ENCODE measurements around the gene XKRX. TPM values are rescaled to one million over a fixed set of nuclear protein-coding genes. Genes with fewer than 3 reads are reported as not detected.

Gene XKRX
- polyA plus RNA-seq, 3 donors from 2014 or later, result not detected

GRCh38 chrX:100931218-100931924, 2.7 kb upstream of the XKRX start:
- Mint-ChIP-seq H3K36me3 (peaks cover 0 to 9% (median 0%) of the 10 kb centered on the region in 3 donors), H3K4me3 (no peak overlapping the region), H3K27ac (no peak overlapping the region), H3K9me3 (peaks cover 0 to 3% (median 0%) of the 10 kb centered on the region in 6 donors), H3K4me1 (peaks cover 9 to 11% of the 10 kb centered on the region in 2 donors), H3K27me3 (ENCODE audit: low read depth in 3 of 3) (peaks cover 6 to 22% (median 8%) of the 10 kb centered on the region in 3 donors)
- no peak for DNase-seq

GRCh38 chrX:100926453-100926852, 2.3 kb downstream of the XKRX start:
- no peak for DNase-seq
- peaks cover 0 to 17% (median 7%) of the 10 kb centered on the region in 3 donors for H3K27me3 Mint-ChIP-seq (ENCODE audit: low read depth in 3 of 3)
- H3K27ac Mint-ChIP-seq, result no peak overlapping the region
- H3K4me3 Mint-ChIP-seq, result no peak overlapping the region
- peaks cover 9 to 11% of the 10 kb centered on the region in 2 donors for H3K4me1 Mint-ChIP-seq
- peaks cover 0 to 3% (median 0%) of the 10 kb centered on the region in 6 donors for H3K9me3 Mint-ChIP-seq
- peaks cover 0 to 3% (median 0%) of the 10 kb centered on the region in 3 donors for H3K36me3 Mint-ChIP-seq

- DNase-seq, result no peak
- no peak overlapping the region for H3K27ac Mint-ChIP-seq
- H3K4me3 Mint-ChIP-seq, result no peak overlapping the region
- peaks cover 0 to 3% (median 0%) of the 10 kb centered on the region in 6 donors for H3K9me3 Mint-ChIP-seq
- no peaks in the 10 kb centered on the region for H3K36me3 Mint-ChIP-seq
- H3K27me3 Mint-ChIP-seq (ENCODE audit: low read depth in 3 of 3), result peaks cover 0 to 5% (median 1%) of the 10 kb centered on the region in 3 donors
- peaks cover 4 to 6% of the 10 kb centered on the region in 2 donors for H3K4me1 Mint-ChIP-seq
These were observed 4.3 kb downstream of the XKRX start for GRCh38 chrX:100924375-100924774.

GRCh38 chrX:100915562-100915961, 13.2 kb downstream of the XKRX start:
- Mint-ChIP-seq H3K27me3 (ENCODE audit: low read depth in 3 of 3) (peaks cover 1 to 9% (median 2%) of the 10 kb centered on the region in 3 donors), H3K9me3 (no peaks in the 10 kb centered on the region), H3K4me3 (no peak overlapping the region), H3K36me3 (no peaks in the 10 kb centered on the region), H3K27ac (no peak overlapping the region), H3K4me1 (no peaks in the 10 kb centered on the region)
- no peak for DNase-seq

- no peak overlapping the region for H3K27ac Mint-ChIP-seq
- H3K27me3 Mint-ChIP-seq (ENCODE audit: low read depth in 3 of 3), result peaks cover 1 to 9% (median 2%) of the 10 kb centered on the region in 3 donors
- no peaks in the 10 kb centered on the region for H3K9me3 Mint-ChIP-seq
- no peak overlapping the region for H3K4me3 Mint-ChIP-seq
- no peaks in the 10 kb centered on the region for H3K36me3 Mint-ChIP-seq
- no peaks in the 10 kb centered on the region for H3K4me1 Mint-ChIP-seq
- DNase-seq, result no peak
These were observed 15.6 kb downstream of the XKRX start for GRCh38 chrX:100913111-100913510.

- no peaks in the 10 kb centered on the region for H3K36me3 Mint-ChIP-seq
- H3K27ac Mint-ChIP-seq, result no peak overlapping the region
- no peak overlapping the region for H3K4me3 Mint-ChIP-seq
- no peaks in the 10 kb centered on the region for H3K9me3 Mint-ChIP-seq
- H3K4me1 Mint-ChIP-seq, result no peaks in the 10 kb centered on the region
- DNase-seq, result no peak
- peaks cover 1 to 5% (median 2%) of the 10 kb centered on the region in 3 donors for H3K27me3 Mint-ChIP-seq (ENCODE audit: low read depth in 3 of 3)
These were observed 17.0 kb downstream of the XKRX start for GRCh38 chrX:100911731-100912130.

GRCh38 chrX:100905620-100906019, 23.1 kb downstream of the XKRX start:
- H3K36me3 Mint-ChIP-seq, result no peaks in the 10 kb centered on the region
- no peaks in the 10 kb centered on the region for H3K9me3 Mint-ChIP-seq
- DNase-seq, result no peak
- H3K27ac Mint-ChIP-seq, result no peak overlapping the region
- no peaks in the 10 kb centered on the region for H3K4me1 Mint-ChIP-seq
- no peak overlapping the region for H3K4me3 Mint-ChIP-seq
- peaks cover 0 to 2% (median 2%) of the 10 kb centered on the region in 3 donors for H3K27me3 Mint-ChIP-seq (ENCODE audit: low read depth in 3 of 3)

- H3K4me3 Mint-ChIP-seq, result no peak overlapping the region
These were observed 24.3 kb downstream of the XKRX start for GRCh38 chrX:100904433-100904832.

GRCh38 chrX:100895365-100896075, 33.2 kb downstream of the XKRX start:
- H3K9me3 Mint-ChIP-seq, result no peaks in the 10 kb centered on the region
- no peak overlapping the region for H3K4me3 Mint-ChIP-seq
- H3K27ac Mint-ChIP-seq, result no peak overlapping the region
- H3K4me1 Mint-ChIP-seq, result no peaks in the 10 kb centered on the region
- no peaks in the 10 kb centered on the region for H3K36me3 Mint-ChIP-seq
- H3K27me3 Mint-ChIP-seq (ENCODE audit: low read depth in 3 of 3), result peaks cover 0 to 5% (median 5%) of the 10 kb centered on the region in 3 donors
- DNase-seq, result no peak

More at GRCh38 chrX:100904433-100904832, 24.3 kb downstream of the XKRX start:
- Mint-ChIP-seq H3K9me3 (no peaks in the 10 kb centered on the region), H3K4me1 (no peaks in the 10 kb centered on the region), H3K27me3 (ENCODE audit: low read depth in 3 of 3) (peaks cover 0 to 2% (median 2%) of the 10 kb centered on the region in 3 donors), H3K36me3 (no peaks in the 10 kb centered on the region), H3K27ac (no peak overlapping the region)
- DNase-seq, result no peak

GRCh38 chrX:100883654-100884053, 45.1 kb downstream of the XKRX start:
- no peaks in the 10 kb centered on the region for H3K9me3 Mint-ChIP-seq
- no peak for DNase-seq

GRCh38 chrX:100880368-100880767, 48.3 kb downstream of the XKRX start:
- Mint-ChIP-seq H3K36me3 (no peaks in the 10 kb centered on the region), H3K27ac (no peak overlapping the region), H3K27me3 (ENCODE audit: low read depth in 3 of 3) (peaks cover 0 to 3% (median 2%) of the 10 kb centered on the region in 3 donors), H3K4me1 (no peaks in the 10 kb centered on the region), H3K4me3 (no peak overlapping the region), H3K9me3 (no peaks in the 10 kb centered on the region)
- no peak for DNase-seq

More at GRCh38 chrX:100883654-100884053, 45.1 kb downstream of the XKRX start:
- Mint-ChIP-seq H3K4me1 (no peaks in the 10 kb centered on the region), H3K27me3 (ENCODE audit: low read depth in 3 of 3) (peaks cover 0 to 6% (median 5%) of the 10 kb centered on the region in 3 donors), H3K36me3 (no peaks in the 10 kb centered on the region), H3K27ac (no peak overlapping the region), H3K4me3 (no peak overlapping the region)

GRCh38 chrX:100874325-100874724, 54.4 kb downstream of the XKRX start, which contains the start of gene NOX1:
NOX1 (minus strand) TSS chrX:100874359; CDS start chrX:100874139, 220 bp downstream.
- H3K27me3 Mint-ChIP-seq (ENCODE audit: low read depth in 3 of 3), result peaks cover under 1 to 6% (median 1%) of the 10 kb centered on the region in 3 donors
- DNase-seq, result no peak
- no peaks in the 10 kb centered on the region for H3K36me3 Mint-ChIP-seq
- no peak within 1 kb of the TSS for H3K27ac Mint-ChIP-seq
- H3K4me3 Mint-ChIP-seq, result no peak within 1 kb of the TSS
- no peaks in the 10 kb centered on the region for H3K4me1 Mint-ChIP-seq
- peaks cover 0 to 2% (median 0%) of the 10 kb centered on the region in 6 donors for H3K9me3 Mint-ChIP-seq

- H3K27ac Mint-ChIP-seq, result no peak overlapping the region
- H3K9me3 Mint-ChIP-seq, result peaks cover 0 to 2% (median 0%) of the 10 kb centered on the region in 6 donors
- DNase-seq, result no peak
- no peaks in the 10 kb centered on the region for H3K36me3 Mint-ChIP-seq
- H3K4me1 Mint-ChIP-seq, result no peaks in the 10 kb centered on the region
- H3K4me3 Mint-ChIP-seq, result no peak overlapping the region
- peaks cover 0 to 6% (median 1%) of the 10 kb centered on the region in 3 donors for H3K27me3 Mint-ChIP-seq (ENCODE audit: low read depth in 3 of 3)
These were observed 56.8 kb downstream of the XKRX start for GRCh38 chrX:100871594-100872560.
